ENCODE results near the gene HPCAL4.

HPCAL4 gene

GRCh38 chr1:39643705-39644104 lies 47.5 kb downstream of the HPCAL4 start:
- no peak for DNase-seq (ENCODE audit: low read depth, low spot score)
- H3K9me3 ChIP-seq (ENCODE audit: control insufficient read depth, insufficient read depth, low read length), result no peaks in the 10 kb centered on the region
- H3K27me3 ChIP-seq (ENCODE audit: control insufficient read depth, insufficient read depth, low read length), result peaks cover 4% of the 10 kb centered on the region; the same call in 1 of the 2 replicates
- H3K4me3 ChIP-seq (ENCODE audit: low read length), result no peak overlapping the region
- WGBS (ENCODE audit: insufficient coverage, insufficient read length), result no CpG with 5 or more reads among the region's 3 CpGs
- no peaks in the 10 kb centered on the region for H3K36me3 ChIP-seq (ENCODE audit: control insufficient read depth, insufficient read depth, low read length)
- H3K27ac ChIP-seq (ENCODE audit: low read length), result no peak overlapping the region
- H3K4me1 ChIP-seq (ENCODE audit: control insufficient read depth, insufficient read depth, low read length), result peaks cover 4% of the 10 kb centered on the region

- Histone ChIP-seq H3K36me3 (ENCODE audit: control insufficient read depth, insufficient read depth, low read length) (no peaks in the 10 kb centered on the region), H3K9me3 (ENCODE audit: control insufficient read depth, insufficient read depth, low read length) (no peaks in the 10 kb centered on the region), H3K4me3 (ENCODE audit: low read length) (no peak overlapping the region), H3K4me1 (ENCODE audit: control insufficient read depth, insufficient read depth, low read length) (peaks cover 4% of the 10 kb centered on the region), H3K27me3 (ENCODE audit: control insufficient read depth, insufficient read depth, low read length) (peaks cover 10% of the 10 kb centered on the region), H3K27ac (ENCODE audit: low read length) (no peak overlapping the region)
- DNase-seq (ENCODE audit: low read depth, low spot score), result no peak
- no CpG with 5 or more reads among the region's 4 CpGs for WGBS (ENCODE audit: insufficient coverage, insufficient read length)
Measured at GRCh38 chr1:39642796-39643195, 48.4 kb downstream of the HPCAL4 start.

- H3K9me3 ChIP-seq (ENCODE audit: control insufficient read depth, insufficient read depth, low read length), result no peaks in the 10 kb centered on the region
- DNase-seq (ENCODE audit: low read depth, low spot score), result no peak
- no peak overlapping the region for H3K27ac ChIP-seq (ENCODE audit: low read length)
- H3K4me1 ChIP-seq (ENCODE audit: control insufficient read depth, insufficient read depth, low read length), result no peaks in the 10 kb centered on the region
- H3K4me3 ChIP-seq (ENCODE audit: low read length), result no peak overlapping the region
- no CpG with 5 or more reads among the region's 8 CpGs for WGBS (ENCODE audit: insufficient coverage, insufficient read length)
- H3K36me3 ChIP-seq (ENCODE audit: control insufficient read depth, insufficient read depth, low read length), result no peaks in the 10 kb centered on the region
- peaks cover 13% of the 10 kb centered on the region for H3K27me3 ChIP-seq (ENCODE audit: control insufficient read depth, insufficient read depth, low read length)
Measured at GRCh38 chr1:39640861-39641260, 50.4 kb downstream of the HPCAL4 start.

- no peaks in the 10 kb centered on the region for H3K9me3 ChIP-seq (ENCODE audit: control insufficient read depth, insufficient read depth, low read length)
- DNase-seq (ENCODE audit: low read depth, low spot score), result no peak
- peaks cover 13% of the 10 kb centered on the region for H3K27me3 ChIP-seq (ENCODE audit: control insufficient read depth, insufficient read depth, low read length)
- WGBS (ENCODE audit: insufficient coverage, insufficient read length), result no CpG with 5 or more reads among the region's 88 CpGs
- H3K4me3 ChIP-seq (ENCODE audit: low read length), result peak within 1 kb of the TSS; percentile 62; the same call in 1 of the 2 replicates
- H3K27ac ChIP-seq (ENCODE audit: low read length), result no peak within 1 kb of the TSS
- H3K4me1 ChIP-seq (ENCODE audit: control insufficient read depth, insufficient read depth, low read length), result 0 out of 2 replicates have a peak, but pooled peaks cover 1% of the 10 kb centered on the region
- no peaks in the 10 kb centered on the region for H3K36me3 ChIP-seq (ENCODE audit: control insufficient read depth, insufficient read depth, low read length)
Measured at GRCh38 chr1:39639305-39640130, 51.7 kb downstream of the HPCAL4 start, which contains the start of gene HEYL. HEYL (minus strand) TSS chr1:39639643; CDS start chr1:39639625, 18 bp downstream.

GRCh38 chr1:39638965-39639304 lies 52.3 kb downstream of the HPCAL4 start:
- DNase-seq (ENCODE audit: low read depth, low spot score), result no peak
- H3K4me3 ChIP-seq (ENCODE audit: low read length), result peak overlapping the region; percentile 62; the same call in 1 of the 2 replicates
- no CpG with 5 or more reads among the region's 3 CpGs for WGBS (ENCODE audit: insufficient coverage, insufficient read length)

GRCh38 chr1:39637361-39637760 lies 53.9 kb downstream of the HPCAL4 start:
- peaks cover 18% of the 10 kb centered on the region for H3K27me3 ChIP-seq (ENCODE audit: control insufficient read depth, insufficient read depth, low read length)
- no peak overlapping the region for H3K4me3 ChIP-seq (ENCODE audit: low read length)
- no peak for DNase-seq (ENCODE audit: low read depth, low spot score)
- H3K27ac ChIP-seq (ENCODE audit: low read length), result no peak overlapping the region
- WGBS (ENCODE audit: insufficient coverage, insufficient read length), result no CpG with 5 or more reads among the region's 4 CpGs
- H3K9me3 ChIP-seq (ENCODE audit: control insufficient read depth, insufficient read depth, low read length), result no peaks in the 10 kb centered on the region
- 0 out of 2 replicates have a peak, but pooled peaks cover 1% of the 10 kb centered on the region for H3K4me1 ChIP-seq (ENCODE audit: control insufficient read depth, insufficient read depth, low read length)
- H3K36me3 ChIP-seq (ENCODE audit: control insufficient read depth, insufficient read depth, low read length), result no peaks in the 10 kb centered on the region

More at GRCh38 chr1:39638965-39639304, 52.3 kb downstream of the HPCAL4 start:
- Histone ChIP-seq H3K27me3 (ENCODE audit: control insufficient read depth, insufficient read depth, low read length) (peaks cover 14% of the 10 kb centered on the region), H3K9me3 (ENCODE audit: control insufficient read depth, insufficient read depth, low read length) (no peaks in the 10 kb centered on the region), H3K27ac (ENCODE audit: low read length) (no peak overlapping the region), H3K4me1 (ENCODE audit: control insufficient read depth, insufficient read depth, low read length) (0 out of 2 replicates have a peak, but pooled peaks cover 1% of the 10 kb centered on the region), H3K36me3 (ENCODE audit: control insufficient read depth, insufficient read depth, low read length) (no peaks in the 10 kb centered on the region)

GRCh38 chr1:39635871-39636210 lies 55.4 kb downstream of the HPCAL4 start:
- Histone ChIP-seq H3K4me3 (ENCODE audit: low read length) (no peak overlapping the region), H3K9me3 (ENCODE audit: control insufficient read depth, insufficient read depth, low read length) (no peaks in the 10 kb centered on the region), H3K27ac (ENCODE audit: low read length) (no peak overlapping the region), H3K27me3 (ENCODE audit: control insufficient read depth, insufficient read depth, low read length) (peaks cover 21% of the 10 kb centered on the region), H3K4me1 (ENCODE audit: control insufficient read depth, insufficient read depth, low read length) (0 out of 2 replicates have a peak, but pooled peaks cover 1% of the 10 kb centered on the region), H3K36me3 (ENCODE audit: control insufficient read depth, insufficient read depth, low read length) (no peaks in the 10 kb centered on the region)
- WGBS (ENCODE audit: insufficient coverage, insufficient read length), result no CpG with 5 or more reads among the region's 2 CpGs
- DNase-seq (ENCODE audit: low read depth, low spot score), result no peak

- no peaks in the 10 kb centered on the region for H3K9me3 ChIP-seq (ENCODE audit: control insufficient read depth, insufficient read depth, low read length)
- no peaks in the 10 kb centered on the region for H3K36me3 ChIP-seq (ENCODE audit: control insufficient read depth, insufficient read depth, low read length)
- H3K27ac ChIP-seq (ENCODE audit: low read length), result no peak overlapping the region
- H3K4me1 ChIP-seq (ENCODE audit: control insufficient read depth, insufficient read depth, low read length), result 0 out of 2 replicates have a peak, but pooled peaks cover 1% of the 10 kb centered on the region
- WGBS (ENCODE audit: insufficient coverage, insufficient read length), result no CpG with 5 or more reads among the region's 12 CpGs
- peaks cover 21% of the 10 kb centered on the region for H3K27me3 ChIP-seq (ENCODE audit: control insufficient read depth, insufficient read depth, low read length)
- no peak for DNase-seq (ENCODE audit: low read depth, low spot score)
- H3K4me3 ChIP-seq (ENCODE audit: low read length), result no peak overlapping the region
Measured at GRCh38 chr1:39635205-39635870, 55.9 kb downstream of the HPCAL4 start.

GRCh38 chr1:39633422-39633821 lies 57.8 kb downstream of the HPCAL4 start:
- no peak for DNase-seq (ENCODE audit: low read depth, low spot score)
- H3K27me3 ChIP-seq (ENCODE audit: control insufficient read depth, insufficient read depth, low read length), result peaks cover 15% of the 10 kb centered on the region; the same call in 1 of the 2 replicates
- 0 out of 2 replicates have a peak, but pooled peaks cover 1% of the 10 kb centered on the region for H3K4me1 ChIP-seq (ENCODE audit: control insufficient read depth, insufficient read depth, low read length)
- peak overlapping the region; percentile 37; the same call in 1 of the 2 replicates for H3K4me3 ChIP-seq (ENCODE audit: low read length)
- no peak overlapping the region for H3K27ac ChIP-seq (ENCODE audit: low read length)
- H3K9me3 ChIP-seq (ENCODE audit: control insufficient read depth, insufficient read depth, low read length), result no peaks in the 10 kb centered on the region
- H3K36me3 ChIP-seq (ENCODE audit: control insufficient read depth, insufficient read depth, low read length), result no peaks in the 10 kb centered on the region
- WGBS (ENCODE audit: insufficient coverage, insufficient read length), result no CpG with 5 or more reads among the region's 3 CpGs

GRCh38 chr1:39632682-39633417 lies 58.4 kb downstream of the HPCAL4 start:
- Histone ChIP-seq H3K36me3 (ENCODE audit: control insufficient read depth, insufficient read depth, low read length) (no peaks in the 10 kb centered on the region), H3K4me1 (ENCODE audit: control insufficient read depth, insufficient read depth, low read length) (0 out of 2 replicates have a peak, but pooled peaks cover 1% of the 10 kb centered on the region), H3K4me3 (ENCODE audit: low read length) (peak overlapping the region; percentile 37; the same call in 1 of the 2 replicates), H3K27ac (ENCODE audit: low read length) (no peak overlapping the region), H3K9me3 (ENCODE audit: control insufficient read depth, insufficient read depth, low read length) (no peaks in the 10 kb centered on the region), H3K27me3 (ENCODE audit: control insufficient read depth, insufficient read depth, low read length) (peaks cover 12% of the 10 kb centered on the region; the same call in 1 of the 2 replicates)
- DNase-seq (ENCODE audit: low read depth, low spot score), result no peak
- WGBS (ENCODE audit: insufficient coverage, insufficient read length), result no CpG with 5 or more reads among the region's 61 CpGs

All from iPS DF 6.9 (cell line).